C4-2B (cell line): ENCODE measurements around the gene TBPL1.

Experiments
- ZFX ChIP-seq: fragments of 450-650 bp; IDR thresholded peaks from 2 replicates; pipeline ENCODE4 v1.6.1; 2017
- TF ChIP-seq, protein P1 (sequence below): fragments of 450-650 bp; conservative IDR thresholded peaks from 2 replicates; pipeline ENCODE4 v1.5.1; 2017; ENCODE audit warnings: mild to moderate bottlenecking

DNA sequence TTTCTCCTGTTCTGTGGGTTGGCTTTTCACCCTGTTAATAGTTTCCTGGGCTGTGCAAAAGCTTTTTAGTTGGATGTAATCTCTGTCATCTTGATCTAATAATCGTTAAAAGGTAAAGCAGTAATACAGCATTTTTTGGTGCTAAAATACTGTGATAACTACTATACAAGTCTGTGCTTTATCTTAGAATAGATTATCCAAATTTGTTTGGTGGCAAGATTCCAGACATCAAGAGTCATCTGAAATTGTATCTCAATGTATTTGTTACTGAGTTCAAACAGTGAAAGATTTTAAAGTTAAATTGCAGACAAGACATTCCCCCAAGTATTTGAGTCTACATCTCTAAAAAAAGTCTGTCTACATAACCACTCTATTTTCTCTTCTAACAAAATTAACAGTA is 18.8 kb downstream of the TBPL1 start:
- TF ChIP-seq, protein P1, sequence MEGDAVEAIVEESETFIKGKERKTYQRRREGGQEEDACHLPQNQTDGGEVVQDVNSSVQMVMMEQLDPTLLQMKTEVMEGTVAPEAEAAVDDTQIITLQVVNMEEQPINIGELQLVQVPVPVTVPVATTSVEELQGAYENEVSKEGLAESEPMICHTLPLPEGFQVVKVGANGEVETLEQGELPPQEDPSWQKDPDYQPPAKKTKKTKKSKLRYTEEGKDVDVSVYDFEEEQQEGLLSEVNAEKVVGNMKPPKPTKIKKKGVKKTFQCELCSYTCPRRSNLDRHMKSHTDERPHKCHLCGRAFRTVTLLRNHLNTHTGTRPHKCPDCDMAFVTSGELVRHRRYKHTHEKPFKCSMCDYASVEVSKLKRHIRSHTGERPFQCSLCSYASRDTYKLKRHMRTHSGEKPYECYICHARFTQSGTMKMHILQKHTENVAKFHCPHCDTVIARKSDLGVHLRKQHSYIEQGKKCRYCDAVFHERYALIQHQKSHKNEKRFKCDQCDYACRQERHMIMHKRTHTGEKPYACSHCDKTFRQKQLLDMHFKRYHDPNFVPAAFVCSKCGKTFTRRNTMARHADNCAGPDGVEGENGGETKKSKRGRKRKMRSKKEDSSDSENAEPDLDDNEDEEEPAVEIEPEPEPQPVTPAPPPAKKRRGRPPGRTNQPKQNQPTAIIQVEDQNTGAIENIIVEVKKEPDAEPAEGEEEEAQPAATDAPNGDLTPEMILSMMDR, result no peak
- TF ChIP-seq ZFX, result no peak
